GM13977 (cell line): ENCODE measurements around the gene CENPN.
A peak's percentile ranks its signal among the peaks of the same experiment; 100 is the strongest.

Source experiments
- DNase-seq: peaks from one replicate; pipeline ENCODE4 v3.0.0; 2012; ENCODE audit warnings: low spot score
- in situ Hi-C: fragments of 300-500 bp; cut with MboI; formaldehyde crosslinking; loops from one replicate; pipeline ENCODE4 v1.12.0; 2022; ENCODE audit warnings: low sequenced_read_pairs, low pct_unique_long_range_greater_than_20kb, mixed read lengths, inconsistent platforms; ENCODE audit not compliant: unreplicated experiment
- TF ChIP-seq, protein P1 (sequence below): IDR thresholded peaks from 2 replicates; pipeline ENCODE4 v1.5.1; 2012; ENCODE audit warnings: mild to moderate bottlenecking, control low read depth; ENCODE audit not compliant: insufficient read depth; ENCODE audit errors: extremely low read depth, missing control alignments

CENPN gene

GRCh38 chr16:81012974-81013373 is 6.0 kb downstream of the CENPN start:
- in situ Hi-C loops: no loop called here
- TF ChIP-seq, protein P1, sequence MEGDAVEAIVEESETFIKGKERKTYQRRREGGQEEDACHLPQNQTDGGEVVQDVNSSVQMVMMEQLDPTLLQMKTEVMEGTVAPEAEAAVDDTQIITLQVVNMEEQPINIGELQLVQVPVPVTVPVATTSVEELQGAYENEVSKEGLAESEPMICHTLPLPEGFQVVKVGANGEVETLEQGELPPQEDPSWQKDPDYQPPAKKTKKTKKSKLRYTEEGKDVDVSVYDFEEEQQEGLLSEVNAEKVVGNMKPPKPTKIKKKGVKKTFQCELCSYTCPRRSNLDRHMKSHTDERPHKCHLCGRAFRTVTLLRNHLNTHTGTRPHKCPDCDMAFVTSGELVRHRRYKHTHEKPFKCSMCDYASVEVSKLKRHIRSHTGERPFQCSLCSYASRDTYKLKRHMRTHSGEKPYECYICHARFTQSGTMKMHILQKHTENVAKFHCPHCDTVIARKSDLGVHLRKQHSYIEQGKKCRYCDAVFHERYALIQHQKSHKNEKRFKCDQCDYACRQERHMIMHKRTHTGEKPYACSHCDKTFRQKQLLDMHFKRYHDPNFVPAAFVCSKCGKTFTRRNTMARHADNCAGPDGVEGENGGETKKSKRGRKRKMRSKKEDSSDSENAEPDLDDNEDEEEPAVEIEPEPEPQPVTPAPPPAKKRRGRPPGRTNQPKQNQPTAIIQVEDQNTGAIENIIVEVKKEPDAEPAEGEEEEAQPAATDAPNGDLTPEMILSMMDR: no peak
- DNase-seq: no peak

DNA sequence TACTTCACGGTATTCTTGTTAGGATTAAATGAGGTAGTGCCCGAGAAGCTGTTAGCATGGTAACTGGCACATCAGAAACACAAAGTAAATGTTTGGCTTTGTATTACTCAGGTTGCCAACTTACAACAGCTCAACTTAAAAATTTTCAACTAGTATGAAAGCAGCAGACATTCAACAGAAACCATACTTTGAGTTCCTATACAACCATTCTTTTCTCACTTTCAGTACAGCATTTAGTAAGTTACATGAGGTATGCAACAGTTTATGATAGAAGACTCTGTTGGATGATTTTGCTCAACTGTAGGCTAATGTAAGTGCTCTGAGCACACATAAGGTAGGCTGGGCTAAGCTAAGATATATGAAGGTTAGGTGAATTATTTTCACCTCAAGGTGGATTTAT is 7.7 kb downstream of the CENPN start:
- in situ Hi-C loops: no loop called here
- no peak for DNase-seq
- TF ChIP-seq, protein P1: no peak

GRCh38 chr16:81018496-81018895 is 11.5 kb downstream of the CENPN start:
- DNase-seq: no peak
- in situ Hi-C loops: no loop called here
- TF ChIP-seq, protein P1: no peak

- DNase-seq: no peak
- TF ChIP-seq, protein P1: no peak
- in situ Hi-C loops: no loop called here
Measured at GRCh38 chr16:81026429-81026828, 19.4 kb downstream of the CENPN start.

DNA sequence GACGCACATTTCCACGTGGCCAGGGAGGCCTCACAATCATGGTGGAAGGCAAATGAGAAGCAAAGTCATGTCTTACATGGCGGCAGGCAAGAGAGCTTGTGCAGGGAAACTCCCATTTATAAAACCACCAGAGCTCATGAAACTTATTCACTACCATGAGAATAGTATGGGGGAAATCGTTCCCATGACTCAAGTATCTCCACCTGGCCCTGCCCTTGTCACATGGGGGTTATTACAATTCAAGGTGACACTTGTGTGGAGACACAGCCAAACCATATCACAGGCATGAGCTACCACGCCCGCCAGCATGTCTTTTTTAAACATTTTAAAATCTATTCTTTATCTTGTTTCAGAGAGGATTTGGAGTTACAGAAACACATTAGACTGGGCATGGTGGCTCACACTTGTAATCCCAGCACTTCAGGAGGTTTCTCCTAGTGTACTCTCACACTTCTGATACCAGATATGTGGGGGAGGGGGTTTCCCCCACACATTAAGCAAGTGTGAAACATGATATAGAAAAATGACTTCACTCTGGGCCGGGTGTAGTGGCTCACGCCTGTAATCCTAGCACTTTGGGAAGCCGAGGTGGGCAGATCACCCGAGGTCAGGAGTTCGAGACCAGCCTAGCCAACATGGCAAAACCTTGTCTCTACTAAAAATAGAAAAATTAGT is 23.1 kb downstream of the CENPN start:
- no peak for DNase-seq
- TF ChIP-seq, protein P1: no peak
- in situ Hi-C loops: no loop called here

DNA sequence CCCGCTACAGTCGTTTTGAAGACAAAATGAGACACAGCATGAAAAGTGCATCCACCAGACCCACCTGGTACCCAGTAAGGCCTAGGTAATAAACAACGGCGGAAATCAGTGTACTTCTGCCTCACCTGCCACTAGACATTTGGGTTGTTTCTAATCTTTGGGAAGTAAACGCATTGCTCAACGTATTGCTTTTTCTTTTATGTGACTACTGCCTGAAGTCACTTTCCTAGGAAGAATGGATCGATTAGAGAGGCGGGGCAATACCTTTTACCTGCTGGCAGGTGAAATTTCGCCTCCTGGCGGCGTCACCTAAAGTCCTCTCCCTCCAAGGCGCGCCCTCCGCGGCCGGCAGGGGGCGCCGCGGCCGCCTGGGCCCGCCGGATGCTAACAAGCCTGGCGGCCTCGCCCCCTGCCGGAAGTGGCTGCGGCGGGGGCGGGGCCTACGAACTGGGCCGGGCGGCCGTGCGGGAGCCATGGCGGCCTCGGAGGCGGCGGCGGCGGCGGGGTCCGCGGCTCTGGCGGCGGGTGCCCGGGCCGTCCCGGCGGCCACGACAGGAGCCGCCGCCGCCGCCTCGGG is 28.5 kb downstream of the CENPN start, which contains the start of gene ATMIN:
Gene ATMIN (plus strand): TSS at position 445 of the 577 bp plus-strand sequence. CDS start 29 bp downstream, at position 474.
- in situ Hi-C loops: no loop called here
- peak; percentile 98 for DNase-seq
- TF ChIP-seq, protein P1: peak; percentile 100
